GM23338 (cell line): ENCODE results near the gene C20orf204. TPM values are rescaled to one million over a fixed set of nuclear protein-coding genes. Genes with fewer than 3 reads are reported as not detected.

ENCODE experiments used
- ATAC-seq: fragments of 200-7000 bp; cut with Tn5 transposase; 3 replicates; pipeline ENCODE4 v1.9.1; 2020
- DNase-seq: peaks from one replicate; pipeline ENCODE4 v3.0.0-alpha.2; 2015; ENCODE audit warnings: low spot score
- H2AFZ ChIP-seq: fragments of 200-600 bp; sonication (generic); 2 replicates; pipeline ENCODE4 v1.8.0; 2016; ENCODE audit warnings: antibody characterized with exemption, mild to moderate bottlenecking, moderate library complexity
- H3F3A ChIP-seq: fragments of 200-600 bp; sonication (generic); replicated peaks from 2 replicates; pipeline ENCODE4 v1.8.0; 2017; ENCODE audit warnings: antibody characterized with exemption, mixed run types, low read depth
- H3K27ac ChIP-seq: fragments of 200-600 bp; sonication (generic); 2 replicates; pipeline ENCODE4 v1.6.1; 2016; ENCODE audit warnings: low read depth
- H3K27me3 ChIP-seq: fragments of 200-600 bp; sonication (generic); 2 replicates; pipeline ENCODE4 v1.8.0; 2016; ENCODE audit warnings: mild to moderate bottlenecking, mixed run types, moderate library complexity; ENCODE audit not compliant: insufficient read depth
- H3K36me3 ChIP-seq: fragments of 200-600 bp; sonication (generic); 2 replicates; pipeline ENCODE4 v1.8.0; 2016; ENCODE audit warnings: mild to moderate bottlenecking; ENCODE audit not compliant: insufficient read depth
- H3K4me1 ChIP-seq: fragments of 200-600 bp; sonication (generic); 2 replicates; pipeline ENCODE4 v1.8.0; 2016; ENCODE audit warnings: mild to moderate bottlenecking, moderate library complexity; ENCODE audit not compliant: insufficient read depth
- H3K4me2 ChIP-seq: fragments of 200-600 bp; sonication (generic); 2 replicates; pipeline ENCODE4 v1.7.1; 2017; ENCODE audit warnings: mixed run types
- H3K4me3 ChIP-seq: fragments of 200-600 bp; sonication (generic); 2 replicates; pipeline ENCODE4 v1.6.1; 2016; ENCODE audit warnings: mixed run types
- H3K79me2 ChIP-seq: fragments of 200-600 bp; sonication (generic); replicated peaks from 2 replicates; pipeline ENCODE4 v1.8.0; 2017; ENCODE audit warnings: mild to moderate bottlenecking; ENCODE audit not compliant: insufficient read depth
- H3K9me2 ChIP-seq: fragments of 200-600 bp; sonication (generic); 2 replicates; pipeline ENCODE4 v1.8.0; 2017; ENCODE audit not compliant: insufficient read depth
- H4K20me1 ChIP-seq: fragments of 200-600 bp; sonication (generic); replicated peaks from 2 replicates; pipeline ENCODE4 v1.8.0; 2017; ENCODE audit warnings: mild to moderate bottlenecking; ENCODE audit not compliant: insufficient read depth
- H3K27ac Mint-ChIP-seq: 2 replicates; pipeline ENCODE4 v1.8.0; 2020; ENCODE audit warnings: inconsistent platforms, mild to moderate bottlenecking, moderate library complexity, mixed read lengths
- H3K27me3 Mint-ChIP-seq: 3 replicates; pipeline ENCODE4 v1.8.0; 2022; ENCODE audit warnings: low read depth, mild to moderate bottlenecking, moderate library complexity, mixed read lengths, inconsistent platforms; ENCODE audit not compliant: insufficient read depth, poor library complexity
- H3K36me3 Mint-ChIP-seq: 3 replicates; pipeline ENCODE4 v1.8.0; 2021; ENCODE audit warnings: low read depth, mild to moderate bottlenecking, inconsistent platforms, moderate library complexity, mixed read lengths
- H3K4me1 Mint-ChIP-seq: 3 replicates; pipeline ENCODE4 v1.8.0; 2020; ENCODE audit warnings: mild to moderate bottlenecking, inconsistent platforms, mixed read lengths
- H3K4me3 Mint-ChIP-seq: 3 replicates; pipeline ENCODE4 v1.8.0; 2021; ENCODE audit warnings: moderate library complexity, mild to moderate bottlenecking, inconsistent platforms, mixed read lengths
- H3K9me3 Mint-ChIP-seq: 3 replicates; pipeline ENCODE4 v1.8.0; 2020; ENCODE audit warnings: moderate library complexity, mild to moderate bottlenecking, inconsistent platforms, mixed read lengths
- CTCF ChIP-seq, 2 experiments: fragments of 200-600 bp in 1 of 2; sonication (generic) in 1 of 2; conservative IDR thresholded peaks; 2 replicates each; pipeline versions ENCODE4 v1.5.1 to v1.6.1; 2016 to 2017; ENCODE audit warnings: antibody characterized with exemption in 2 of 2, low read depth in 2 of 2, mild to moderate bottlenecking in 2 of 2, moderate library complexity in 1 of 2
- ETS1 ChIP-seq: IDR thresholded peaks from 2 replicates; pipeline ENCODE4 v1.6.1; 2016; ENCODE audit warnings: antibody characterized with exemption
- EZH2 ChIP-seq: fragments of 200-600 bp; sonication (generic); IDR thresholded peaks from one replicate; pipeline ENCODE4 v1.8.0; 2017; ENCODE audit warnings: antibody characterized with exemption, mild to moderate bottlenecking, low read depth; ENCODE audit not compliant: unreplicated experiment
- EZH2phosphoT487 ChIP-seq: fragments of 200-600 bp; sonication (generic); IDR thresholded peaks from one replicate; pipeline ENCODE4 v1.8.1; 2018; ENCODE audit warnings: antibody characterized with exemption; ENCODE audit not compliant: unreplicated experiment
- JUNB ChIP-seq: IDR thresholded peaks from one replicate; pipeline ENCODE4 v1.6.1; 2016; ENCODE audit warnings: antibody characterized with exemption; ENCODE audit not compliant: unreplicated experiment
- NANOG ChIP-seq: IDR thresholded peaks from 2 replicates; pipeline ENCODE4 v1.6.1; 2016; ENCODE audit warnings: antibody characterized with exemption, borderline replicate concordance
- REST ChIP-seq: IDR thresholded peaks from one replicate; pipeline ENCODE4 v1.6.1; 2018; ENCODE audit warnings: antibody characterized with exemption; ENCODE audit not compliant: unreplicated experiment
- STAT1 ChIP-seq: IDR thresholded peaks from one replicate; pipeline ENCODE4 v1.6.1; 2016; ENCODE audit warnings: antibody characterized with exemption; ENCODE audit not compliant: unreplicated experiment
- ZNF114 ChIP-seq: fragments of 250-450 bp; sonication (Bioruptor Pico); IDR thresholded peaks from 2 replicates; pipeline ENCODE4 v1.5.0; 2020; ENCODE audit warnings: mild to moderate bottlenecking, moderate library complexity
- ZNF462 ChIP-seq: fragments of 250-450 bp; sonication (Bioruptor Pico); IDR thresholded peaks from 2 replicates; pipeline ENCODE4 v1.5.0; 2020; ENCODE audit warnings: mild to moderate bottlenecking, moderate library complexity
- polyA plus RNA-seq: library from polyadenylated mRNA; unstranded; fragments of >200 nt; fragmentation: Nextera tagmentation; extraction: Ambion mirVana; gene quantifications from 2 replicates; pipeline ENCODE4 v1.2.1, GENCODE V29; 2016
- total RNA-seq: library from RNA; depleted of rRNA; stranded (reverse); fragments of >200 nt; shearing (Covaris generic); gene quantifications from 2 replicates; pipeline ENCODE4 v1.2.3, GENCODE V29; 2014

Gene C20orf204
- total and polyA plus RNA-seq, 2 experiments from 2014 or later, result 0.73 to 0.82 TPM

GRCh38 chr20:64035066-64035932 is 683 bp upstream of the C20orf204 start:
- Mint-ChIP-seq H3K36me3 (peaks cover 16% of the 10 kb centered on the region), H3K27me3 (peaks cover 32% of the 10 kb centered on the region), H3K4me1 (peaks cover 32% of the 10 kb centered on the region), H3K4me3 (peak overlapping the region; percentile 42; the same call in 1 of the 3 replicates), H3K9me3 (no peaks in the 10 kb centered on the region), H3K27ac (no peak overlapping the region)
- no peak for DNase-seq
- H3F3A ChIP-seq, result peaks cover 10% of the 10 kb centered on the region; the same call in 1 of the 2 replicates
- H4K20me1 ChIP-seq, result no peaks in the 10 kb centered on the region
- ATAC-seq, result peak; percentile 1; the same call in 2 of the 3 replicates
- H3K4me1 ChIP-seq, result peaks cover 29% of the 10 kb centered on the region
- H3K4me3 ChIP-seq, result no peak overlapping the region
- H3K79me2 ChIP-seq, result no peaks in the 10 kb centered on the region
- TF ChIP-seq NANOG (no peak), ETS1 (no peak), EZH2 (no peak), EZH2phosphoT487 (no peak), STAT1 (no peak), JUNB (no peak), CTCF (conservative IDR thresholded peaks at IDR 0.05; ENCODE audit: low read depth in 2 of 2) (no peak), ZNF114 (CRISPR knock-in tag) (no peak), ZNF462 (CRISPR knock-in tag) (no peak), REST (no peak)
- H2AFZ ChIP-seq, result no peak overlapping the region
- H3K27me3 ChIP-seq, result peaks cover 31% of the 10 kb centered on the region
- H3K4me2 ChIP-seq, result peak overlapping the region; percentile 38; the same call in 1 of the 2 replicates
- H3K9me2 ChIP-seq, result no peaks in the 10 kb centered on the region
- H3K27ac ChIP-seq, result no peak overlapping the region
- H3K36me3 ChIP-seq, result no peaks in the 10 kb centered on the region
